HepG2 (cell line): ENCODE results near the gene MRPL38. TPM values are rescaled to one million over a fixed set of nuclear protein-coding genes. Genes with fewer than 3 reads are reported as not detected.

Experiments
- ATF7 ChIP-seq, 2 experiments: fragments of 450-650 bp in 1 of 2; sonication (generic) in 1 of 2; formaldehyde crosslinking in 1 of 2; IDR thresholded peaks; 2 replicates each; pipeline versions ENCODE4 v1.4.0 to v1.6.1; 2016 to 2020; ENCODE audit warnings: antibody characterized with exemption in 1 of 2, mild to moderate bottlenecking in 1 of 2, missing genetic modification reagents in 1 of 2
- ETV6 ChIP-seq: sonication (generic); formaldehyde crosslinking; conservative IDR thresholded peaks from 2 replicates; pipeline ENCODE4 v1.4.0; 2020; ENCODE audit warnings: missing genetic modification reagents
- FOSL1 ChIP-seq: sonication (generic); formaldehyde crosslinking; IDR thresholded peaks from 2 replicates; pipeline ENCODE4 v1.9.0; 2021; ENCODE audit warnings: missing genetic modification reagents, borderline replicate concordance
- HDAC2 ChIP-seq: sonication (generic); formaldehyde crosslinking; IDR thresholded peaks from 2 replicates; pipeline ENCODE4 v1.4.0; 2020; ENCODE audit warnings: missing genetic modification reagents
- IKZF1 ChIP-seq: fragments of 450-650 bp; IDR thresholded peaks from 2 replicates; pipeline ENCODE4 v1.7.1; 2016
- PPARG ChIP-seq: conservative IDR thresholded peaks from 2 replicates; pipeline ENCODE4 v1.6.1; 2016; ENCODE audit warnings: missing biosample characterization, missing genetic modification reagents
- RBM39 ChIP-seq: fragments of 200-400 bp; formaldehyde crosslinking; IDR thresholded peaks from one replicate; pipeline ENCODE4 v1.6.1; 2018; ENCODE audit warnings: antibody characterized with exemption, mild to moderate bottlenecking, low read depth, low read length; ENCODE audit not compliant: poor library complexity, severe bottlenecking
- RCOR2 ChIP-seq: IDR thresholded peaks from 2 replicates; pipeline ENCODE4 v1.6.1; 2016; ENCODE audit warnings: missing biosample characterization, missing genetic modification reagents
- SALL1 ChIP-seq: sonication (generic); formaldehyde crosslinking; IDR thresholded peaks from 2 replicates; pipeline ENCODE4 v1.8.0; 2022; ENCODE audit warnings: mild to moderate bottlenecking, missing genetic modification reagents
- SIN3A ChIP-seq: IDR thresholded peaks from 2 replicates; pipeline ENCODE4 v1.6.1; 2011; ENCODE audit warnings: low read depth, mild to moderate bottlenecking, control low read depth, low read length, borderline replicate concordance
- SMARCC2 ChIP-seq: fragments of 450-650 bp; IDR thresholded peaks from 2 replicates; pipeline ENCODE4 v1.6.1; 2017; ENCODE audit warnings: antibody characterized with exemption, mild to moderate bottlenecking
- SP4 ChIP-seq: sonication (generic); formaldehyde crosslinking; IDR thresholded peaks from 2 replicates; pipeline ENCODE4 v1.8.1; 2023; ENCODE audit warnings: mild to moderate bottlenecking, missing genetic modification reagents
- SRSF4 ChIP-seq: fragments of 200-400 bp; formaldehyde crosslinking; IDR thresholded peaks from one replicate; pipeline ENCODE4 v1.6.1; 2018; ENCODE audit warnings: mild to moderate bottlenecking, low read depth, low read length, moderate library complexity; ENCODE audit not compliant: poor library complexity, severe bottlenecking
- XBP1 ChIP-seq: sonication (generic); formaldehyde crosslinking; IDR thresholded peaks from 2 replicates; pipeline ENCODE4 v1.5.0; 2020; ENCODE audit warnings: missing genetic modification reagents
- ZBTB7B ChIP-seq: sonication (generic); formaldehyde crosslinking; IDR thresholded peaks from 2 replicates; pipeline ENCODE4 v1.4.0; 2020; ENCODE audit warnings: missing genetic modification reagents
- ZFP1 ChIP-seq: IDR thresholded peaks from 2 replicates; pipeline ENCODE4 v1.6.1; 2016
- ZMYM2 ChIP-seq: sonication (generic); formaldehyde crosslinking; IDR thresholded peaks from 2 replicates; pipeline ENCODE4 v1.8.0; 2022; ENCODE audit warnings: mild to moderate bottlenecking, missing genetic modification reagents
- ZNF24 ChIP-seq: fragments of 450-650 bp; IDR thresholded peaks from 2 replicates; pipeline ENCODE4 v1.6.1; 2017; ENCODE audit warnings: antibody characterized with exemption, mild to moderate bottlenecking
- ZNF264 ChIP-seq: sonication (generic); formaldehyde crosslinking; IDR thresholded peaks from 2 replicates; pipeline ENCODE4 v1.4.0; 2020; ENCODE audit warnings: missing genetic modification reagents
- ZNF331 ChIP-seq: sonication (generic); formaldehyde crosslinking; IDR thresholded peaks from 2 replicates; pipeline ENCODE4 v1.4.0; 2020; ENCODE audit warnings: missing genetic modification reagents
- ZNF383 ChIP-seq: sonication (generic); formaldehyde crosslinking; IDR thresholded peaks from 2 replicates; pipeline ENCODE4 v1.4.0; 2020; ENCODE audit warnings: missing genetic modification reagents, mild to moderate bottlenecking, borderline replicate concordance
- polyA plus RNA-seq, 8 experiments: library from polyadenylated mRNA; depleted of rRNA in 3 of 8; stranded (reverse) in 7 of 8; unstranded in 1 of 8; fragments of >200 nt; fragmentation: Illumina TruSeq in 4 of 8; extraction: Trizol in 4 of 8; gene quantifications; 2 replicates each; pipeline versions ENCODE4 v1.2.1 to v1.2.3, GENCODE V29; 2011 to 2016; ENCODE audit warnings: low read depth in 4 of 8, missing spikeins in 1 of 8, mixed read lengths in 1 of 8; ENCODE audit not compliant: insufficient read depth in 1 of 8
- total RNA-seq, 5 experiments: library from RNA; depleted of rRNA; stranded (reverse); fragments of >200 nt; fragmentation: Illumina TruSeq; extraction: Trizol; gene quantifications; 2 replicates each; pipeline ENCODE4 v1.2.3, GENCODE V29; 2016; ENCODE audit warnings: low read depth in 1 of 5
- TF ChIP-seq, protein P1 (sequence below): sonication (generic); formaldehyde crosslinking; IDR thresholded peaks from 2 replicates; pipeline ENCODE4 v1.5.0; 2020; ENCODE audit warnings: mild to moderate bottlenecking, missing genetic modification reagents, moderate library complexity
- TF ChIP-seq, protein P2 (sequence below): sonication (generic); formaldehyde crosslinking; IDR thresholded peaks from 2 replicates; pipeline ENCODE4 v1.5.1; 2020; ENCODE audit warnings: missing genetic modification reagents, mild to moderate bottlenecking, borderline replicate concordance
- TF ChIP-seq, protein P3 (sequence below): sonication (generic); formaldehyde crosslinking; IDR thresholded peaks from 2 replicates; pipeline ENCODE4 v1.4.0; 2020; ENCODE audit warnings: missing genetic modification reagents

Gene MRPL38
- total and polyA plus RNA-seq, 2 of the 13 experiments (the other 11 are each of a cell fraction or from before 2014, with no cell fraction given), result 83.7 to 125 TPM

DNA sequence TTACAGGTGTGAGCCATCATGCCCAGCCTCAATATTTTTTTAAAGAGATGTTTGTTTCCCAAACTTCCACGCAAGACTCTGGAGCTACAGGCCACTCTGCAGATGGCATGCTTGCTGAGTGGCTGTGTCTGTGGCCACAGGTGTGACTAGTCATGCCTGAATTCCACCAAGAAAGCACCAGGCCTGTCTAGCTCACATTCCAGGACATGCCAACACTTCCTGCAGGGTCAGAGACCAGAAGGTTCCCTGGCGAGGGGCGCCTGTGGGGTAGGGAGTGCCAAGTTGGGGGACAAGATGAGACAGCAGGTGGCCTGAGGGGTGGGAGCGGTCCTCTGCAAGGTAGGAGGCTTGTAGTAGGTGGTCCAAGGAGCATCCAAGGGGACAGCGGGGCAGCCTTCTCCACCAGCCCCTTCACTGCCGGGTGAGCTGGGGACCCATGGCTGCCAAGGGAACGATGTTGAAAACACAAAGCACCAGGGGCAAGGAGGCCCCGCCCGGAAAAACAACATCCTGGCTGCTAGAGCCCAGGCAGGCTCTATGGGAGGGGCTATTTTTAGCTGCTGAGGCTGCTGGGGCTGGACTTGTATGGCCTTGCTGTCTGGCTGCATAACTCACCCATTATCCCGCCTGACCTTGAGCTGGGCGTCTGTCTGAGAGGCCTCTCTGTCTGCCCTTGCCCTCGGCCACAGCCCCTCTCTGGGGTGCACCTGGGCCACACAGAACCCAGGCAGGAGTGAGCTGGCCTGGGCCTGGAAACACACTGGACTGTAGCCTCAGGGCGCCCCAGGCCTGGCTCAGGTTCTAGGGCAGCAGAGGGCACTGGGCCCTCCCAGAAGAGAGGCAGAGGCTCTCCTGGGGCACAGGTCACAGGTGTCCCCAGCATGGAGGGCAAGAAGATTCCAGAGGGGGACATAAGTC, 32.0 kb downstream of the MRPL38 start (continued):
- TF ChIP-seq ZBTB7B (CRISPR knock-in tag), result peak; percentile 97
- TF ChIP-seq, protein P1, sequence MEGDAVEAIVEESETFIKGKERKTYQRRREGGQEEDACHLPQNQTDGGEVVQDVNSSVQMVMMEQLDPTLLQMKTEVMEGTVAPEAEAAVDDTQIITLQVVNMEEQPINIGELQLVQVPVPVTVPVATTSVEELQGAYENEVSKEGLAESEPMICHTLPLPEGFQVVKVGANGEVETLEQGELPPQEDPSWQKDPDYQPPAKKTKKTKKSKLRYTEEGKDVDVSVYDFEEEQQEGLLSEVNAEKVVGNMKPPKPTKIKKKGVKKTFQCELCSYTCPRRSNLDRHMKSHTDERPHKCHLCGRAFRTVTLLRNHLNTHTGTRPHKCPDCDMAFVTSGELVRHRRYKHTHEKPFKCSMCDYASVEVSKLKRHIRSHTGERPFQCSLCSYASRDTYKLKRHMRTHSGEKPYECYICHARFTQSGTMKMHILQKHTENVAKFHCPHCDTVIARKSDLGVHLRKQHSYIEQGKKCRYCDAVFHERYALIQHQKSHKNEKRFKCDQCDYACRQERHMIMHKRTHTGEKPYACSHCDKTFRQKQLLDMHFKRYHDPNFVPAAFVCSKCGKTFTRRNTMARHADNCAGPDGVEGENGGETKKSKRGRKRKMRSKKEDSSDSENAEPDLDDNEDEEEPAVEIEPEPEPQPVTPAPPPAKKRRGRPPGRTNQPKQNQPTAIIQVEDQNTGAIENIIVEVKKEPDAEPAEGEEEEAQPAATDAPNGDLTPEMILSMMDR (CRISPR knock-in tag), result peak; percentile 43
- peak; percentile 98 for TF ChIP-seq SALL1 (CRISPR knock-in tag)
- TF ChIP-seq RCOR2 (CRISPR knock-in tag), result peak; percentile 54
- peak; percentile 74; the same call in 1 of the 2 replicates for TF ChIP-seq ZMYM2 (CRISPR knock-in tag)
- TF ChIP-seq ATF7 (IDR thresholded peaks at IDR 0.05), result no peak
- peak; percentile 66 for TF ChIP-seq ATF7 (CRISPR knock-in tag; IDR thresholded peaks at IDR 0.05)
- TF ChIP-seq ZNF24, result 0 out of 2 replicates have a peak, but pooled peaks have one; percentile 12
- TF ChIP-seq SMARCC2, result no peak
- peak; percentile 99 for TF ChIP-seq HDAC2 (CRISPR knock-in tag)
- no peak for TF ChIP-seq FOSL1 (CRISPR knock-in tag)
- TF ChIP-seq, protein P2, sequence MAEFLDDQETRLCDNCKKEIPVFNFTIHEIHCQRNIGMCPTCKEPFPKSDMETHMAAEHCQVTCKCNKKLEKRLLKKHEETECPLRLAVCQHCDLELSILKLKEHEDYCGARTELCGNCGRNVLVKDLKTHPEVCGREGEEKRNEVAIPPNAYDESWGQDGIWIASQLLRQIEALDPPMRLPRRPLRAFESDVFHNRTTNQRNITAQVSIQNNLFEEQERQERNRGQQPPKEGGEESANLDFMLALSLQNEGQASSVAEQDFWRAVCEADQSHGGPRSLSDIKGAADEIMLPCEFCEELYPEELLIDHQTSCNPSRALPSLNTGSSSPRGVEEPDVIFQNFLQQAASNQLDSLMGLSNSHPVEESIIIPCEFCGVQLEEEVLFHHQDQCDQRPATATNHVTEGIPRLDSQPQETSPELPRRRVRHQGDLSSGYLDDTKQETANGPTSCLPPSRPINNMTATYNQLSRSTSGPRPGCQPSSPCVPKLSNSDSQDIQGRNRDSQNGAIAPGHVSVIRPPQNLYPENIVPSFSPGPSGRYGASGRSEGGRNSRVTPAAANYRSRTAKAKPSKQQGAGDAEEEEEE (CRISPR knock-in tag), result 0 out of 2 replicates have a peak, but pooled peaks have one; percentile 84
- no peak for TF ChIP-seq IKZF1
- peak; percentile 89 for TF ChIP-seq ZNF331
- peak; percentile 60 for TF ChIP-seq RBM39
- TF ChIP-seq ETV6, result peak; percentile 64; the same call in 1 of the 2 replicates
- TF ChIP-seq SP4 (CRISPR knock-in tag), result peak; percentile 39; the same call in 1 of the 2 replicates
- TF ChIP-seq ZFP1, result no peak
- peak; percentile 75; the same call in 1 of the 2 replicates for TF ChIP-seq ZNF264 (CRISPR knock-in tag)
- TF ChIP-seq PPARG (CRISPR knock-in tag), result peak; percentile 83
- no peak for TF ChIP-seq ZNF383 (CRISPR knock-in tag)
- TF ChIP-seq SIN3A, result no peak; the same call in 1 of the 2 replicates
- TF ChIP-seq XBP1 (CRISPR knock-in tag), result no peak
- TF ChIP-seq, protein P3, sequence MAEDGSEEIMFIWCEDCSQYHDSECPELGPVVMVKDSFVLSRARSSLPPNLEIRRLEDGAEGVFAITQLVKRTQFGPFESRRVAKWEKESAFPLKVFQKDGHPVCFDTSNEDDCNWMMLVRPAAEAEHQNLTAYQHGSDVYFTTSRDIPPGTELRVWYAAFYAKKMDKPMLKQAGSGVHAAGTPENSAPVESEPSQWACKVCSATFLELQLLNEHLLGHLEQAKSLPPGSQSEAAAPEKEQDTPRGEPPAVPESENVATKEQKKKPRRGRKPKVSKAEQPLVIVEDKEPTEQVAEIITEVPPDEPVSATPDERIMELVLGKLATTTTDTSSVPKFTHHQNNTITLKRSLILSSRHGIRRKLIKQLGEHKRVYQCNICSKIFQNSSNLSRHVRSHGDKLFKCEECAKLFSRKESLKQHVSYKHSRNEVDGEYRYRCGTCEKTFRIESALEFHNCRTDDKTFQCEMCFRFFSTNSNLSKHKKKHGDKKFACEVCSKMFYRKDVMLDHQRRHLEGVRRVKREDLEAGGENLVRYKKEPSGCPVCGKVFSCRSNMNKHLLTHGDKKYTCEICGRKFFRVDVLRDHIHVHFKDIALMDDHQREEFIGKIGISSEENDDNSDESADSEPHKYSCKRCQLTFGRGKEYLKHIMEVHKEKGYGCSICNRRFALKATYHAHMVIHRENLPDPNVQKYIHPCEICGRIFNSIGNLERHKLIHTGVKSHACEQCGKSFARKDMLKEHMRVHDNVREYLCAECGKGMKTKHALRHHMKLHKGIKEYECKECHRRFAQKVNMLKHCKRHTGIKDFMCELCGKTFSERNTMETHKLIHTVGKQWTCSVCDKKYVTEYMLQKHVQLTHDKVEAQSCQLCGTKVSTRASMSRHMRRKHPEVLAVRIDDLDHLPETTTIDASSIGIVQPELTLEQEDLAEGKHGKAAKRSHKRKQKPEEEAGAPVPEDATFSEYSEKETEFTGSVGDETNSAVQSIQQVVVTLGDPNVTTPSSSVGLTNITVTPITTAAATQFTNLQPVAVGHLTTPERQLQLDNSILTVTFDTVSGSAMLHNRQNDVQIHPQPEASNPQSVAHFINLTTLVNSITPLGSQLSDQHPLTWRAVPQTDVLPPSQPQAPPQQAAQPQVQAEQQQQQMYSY (CRISPR knock-in tag), result peak; percentile 58; the same call in 1 of the 2 replicates
- no peak for TF ChIP-seq SRSF4
